Measurements from ENCODE around the gene EFTUD2. TPM values are rescaled to one million over a fixed set of nuclear protein-coding genes. Genes with fewer than 3 reads are reported as not detected.

EFTUD2 gene
- total and polyA plus RNA-seq, 9 of the 15 experiments (the other 6 are each of a cell fraction or from before 2014, with no cell fraction given): 65.8 to 362 (median 218) TPM

- DNase-seq (ENCODE audit: extremely low read depth in 1 of 4, low spot score in 3 of 4) (no peak), ATAC-seq (no peak), FAIRE-seq (no peak)
- 93% methylated on average over 9 of the region's 9 CpGs for WGBS (ENCODE audit: insufficient coverage, low coverage, missing lambda C conversion rate)
- Histone ChIP-seq H3K4me3 (no peak overlapping the region), H2AFZ (ENCODE audit: low read depth, low read length) (no peak overlapping the region), H3K9me3 (replicated peaks; ENCODE audit: control insufficient read depth, insufficient read depth, low read depth, low read length) (no peaks in the 10 kb centered on the region), H3K79me2 (ENCODE audit: control insufficient read depth, insufficient read depth, low read length) (no peaks in the 10 kb centered on the region), H3K4me2 (ENCODE audit: insufficient read depth, low read length) (no peak overlapping the region), H3K36me3 (ENCODE audit: control insufficient read depth, insufficient read depth, low read length) (peaks cover 82% of the 10 kb centered on the region), H3K4me1 (replicated peaks in 1 of 2; ENCODE audit: control insufficient read depth in 2 of 2, insufficient read depth in 2 of 2, low read length in 2 of 2) (no peaks in the 10 kb centered on the region), H3K27me3 (ENCODE audit: control insufficient read depth in 2 of 2, insufficient read depth in 2 of 2, low read length in 2 of 2) (no peaks in the 10 kb centered on the region), H3K9ac (ENCODE audit: insufficient read depth in 1 of 2, low read depth in 2 of 2, low read length in 2 of 2) (no peak overlapping the region), H3K9me1 (ENCODE audit: control insufficient read depth, insufficient read depth, low read length) (no peaks in the 10 kb centered on the region), H3K27ac (ENCODE audit: extremely low read depth, low read depth, low read length) (no peak overlapping the region), H4K20me1 (replicated peaks; ENCODE audit: control insufficient read depth, insufficient read depth, low read length) (no peaks in the 10 kb centered on the region)
- in situ Hi-C loops (cut with MboI) (no loop called here), intact Hi-C loops (cut with micrococcal nuclease) (no loop called here)
- ChIA-PET CTCF (ENCODE audit: low intra/inter-chr PET ratio) (no interaction called here), POLR2A (interaction anchor here (0.6 to 0.7 kb wide), 2 partner anchors 12 to 119 kb away, joined by 3 read pairs; no protein-coding TSS in a partner anchor)
- BruUV-seq (replicated peaks): no TSS peak
- no peak for TF ChIP-seq RBM34 (IDR thresholded peaks at IDR 0.05; ENCODE audit: borderline replicate concordance, insufficient read depth, low read length)
Observed at GRCh38 chr17:44872131-44872768, 27.0 kb downstream of the EFTUD2 start.

GRCh38 chr17:44871556-44871955 lies 27.7 kb downstream of the EFTUD2 start:
- 98% methylated on average over 12 of the region's 12 CpGs for WGBS (ENCODE audit: insufficient coverage, low coverage, missing lambda C conversion rate)
- H3K4me3 ChIP-seq: no peak overlapping the region
- no peaks in the 10 kb centered on the region for H3K27me3 ChIP-seq (ENCODE audit: control insufficient read depth in 2 of 2, insufficient read depth in 2 of 2, low read length in 2 of 2)
- peaks cover 82% of the 10 kb centered on the region for H3K36me3 ChIP-seq (ENCODE audit: control insufficient read depth, insufficient read depth, low read length)
- DNase-seq (ENCODE audit: extremely low read depth in 1 of 4, low spot score in 3 of 4) (no peak), FAIRE-seq (no peak), ATAC-seq (no peak)
- no peak overlapping the region for H3K27ac ChIP-seq (ENCODE audit: extremely low read depth, low read depth, low read length)
- no peaks in the 10 kb centered on the region for H3K4me1 ChIP-seq (replicated peaks in 1 of 2; ENCODE audit: control insufficient read depth in 2 of 2, insufficient read depth in 2 of 2, low read length in 2 of 2)
- no TSS peak for BruUV-seq (replicated peaks)
- in situ Hi-C loops (cut with MboI) (no loop called here), intact Hi-C loops (cut with micrococcal nuclease) (no loop called here)
- no peaks in the 10 kb centered on the region for H4K20me1 ChIP-seq (replicated peaks; ENCODE audit: control insufficient read depth, insufficient read depth, low read length)
- H3K9me3 ChIP-seq (replicated peaks; ENCODE audit: control insufficient read depth, insufficient read depth, low read depth, low read length): no peaks in the 10 kb centered on the region
- no peaks in the 10 kb centered on the region for H3K9me1 ChIP-seq (ENCODE audit: control insufficient read depth, insufficient read depth, low read length)
- POLR2A ChIA-PET: interaction anchor here (0.6 kb wide), 2 partner anchors 101 to 784 kb away, joined by 4 read pairs; no protein-coding TSS in a partner anchor
- no peak overlapping the region for H3K9ac ChIP-seq (ENCODE audit: insufficient read depth in 1 of 2, low read depth in 2 of 2, low read length in 2 of 2)
- no peaks in the 10 kb centered on the region for H3K79me2 ChIP-seq (ENCODE audit: control insufficient read depth, insufficient read depth, low read length)
- no peak overlapping the region for H2AFZ ChIP-seq (ENCODE audit: low read depth, low read length)
- CTCF ChIA-PET (ENCODE audit: low intra/inter-chr PET ratio): no interaction called here
- no peak overlapping the region for H3K4me2 ChIP-seq (ENCODE audit: insufficient read depth, low read length)
- TF ChIP-seq ZNF75A (CRISPR knock-in tag; IDR thresholded peaks at IDR 0.05): no peak
- TF ChIP-seq CREBBP (IDR thresholded peaks at IDR 0.05; ENCODE audit: low read depth, low read length): no peak
- TF ChIP-seq NR0B1 (IDR thresholded peaks at IDR 0.05; ENCODE audit: partially characterized antibody): no peak
- no peak for TF ChIP-seq KLF16 (IDR thresholded peaks at IDR 0.05)
- no peak for TF ChIP-seq ZBTB8A (IDR thresholded peaks at IDR 0.05; ENCODE audit: partially characterized antibody)
- no peak for TF ChIP-seq STAT6 (CRISPR knock-in tag; IDR thresholded peaks at IDR 0.05)
- no peak for TF ChIP-seq STAT5A (IDR thresholded peaks at IDR 0.05; ENCODE audit: borderline replicate concordance, low read length)
- no peak for TF ChIP-seq FOXK1 (CRISPR knock-in tag; IDR thresholded peaks at IDR 0.05; ENCODE audit: borderline replicate concordance)
- no peak for TF ChIP-seq JUND (IDR thresholded peaks at IDR 0.05; ENCODE audit: borderline replicate concordance, low read depth, low read length)
- TF ChIP-seq JUND (tag; IDR thresholded peaks at IDR 0.05; ENCODE audit: borderline replicate concordance, low read depth, low read length): no peak
- no peak for TF ChIP-seq PHB (CRISPR knock-in tag; IDR thresholded peaks at IDR 0.05)
- no peak for TF ChIP-seq SMAD2 (IDR thresholded peaks at IDR 0.05; ENCODE audit: low read depth, low read length)

All from K562 (cell line).